HG03460 (cell line): ENCODE data around the gene WNT9B.
"Not testable (repeated sequence)": the region's sequence is repeated elsewhere in the genome, so short reads cannot be mapped to it uniquely, and the experiment has no call there.

Source experiments
- ATAC-seq: cut with Tn5 transposase; IDR thresholded peaks from one replicate; pipeline ENCODE4 v1.9.1; 2021; ENCODE audit not compliant: unreplicated experiment

The WNT9B gene

GRCh38 chr17:46903762-46904672 is 52.6 kb downstream of the WNT9B start:
- ATAC-seq = no peak

DNA sequence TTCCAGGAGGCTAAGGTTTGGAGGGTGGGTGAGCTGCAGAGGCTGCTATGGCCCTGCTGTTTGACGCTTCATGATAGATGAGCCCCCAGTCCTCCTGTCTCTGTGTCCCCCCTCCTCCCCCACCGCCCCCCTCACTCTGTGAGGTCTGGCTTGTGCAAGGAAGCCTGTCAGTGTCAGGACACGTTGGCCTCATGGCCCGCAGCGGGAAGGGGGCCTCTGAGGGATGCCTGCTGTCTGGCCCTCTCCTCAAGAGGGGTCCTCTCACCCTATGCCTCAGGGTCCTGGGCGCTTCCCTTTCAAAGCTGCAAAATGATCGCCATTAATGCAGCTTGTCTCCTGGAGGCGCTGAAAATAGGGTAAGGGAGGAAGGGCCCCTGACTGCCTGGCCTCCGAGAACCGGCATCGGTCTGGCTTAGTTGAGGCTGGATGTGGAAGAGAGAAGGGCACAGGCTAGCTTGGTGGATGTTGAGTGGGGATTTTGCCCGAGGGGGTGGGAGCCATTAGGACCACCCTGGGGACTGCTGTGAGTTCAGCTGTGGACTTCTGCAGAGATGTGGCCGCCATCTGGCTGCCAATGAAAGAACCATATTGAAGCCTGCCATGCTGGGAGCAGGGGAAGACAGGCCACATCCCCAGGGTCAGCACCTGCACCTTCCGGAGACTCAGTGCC is 56.8 kb downstream of the WNT9B start:
- no peak for ATAC-seq

- no peak for ATAC-seq
Measured at GRCh38 chr17:46910179-46910927, 59.0 kb downstream of the WNT9B start.

DNA sequence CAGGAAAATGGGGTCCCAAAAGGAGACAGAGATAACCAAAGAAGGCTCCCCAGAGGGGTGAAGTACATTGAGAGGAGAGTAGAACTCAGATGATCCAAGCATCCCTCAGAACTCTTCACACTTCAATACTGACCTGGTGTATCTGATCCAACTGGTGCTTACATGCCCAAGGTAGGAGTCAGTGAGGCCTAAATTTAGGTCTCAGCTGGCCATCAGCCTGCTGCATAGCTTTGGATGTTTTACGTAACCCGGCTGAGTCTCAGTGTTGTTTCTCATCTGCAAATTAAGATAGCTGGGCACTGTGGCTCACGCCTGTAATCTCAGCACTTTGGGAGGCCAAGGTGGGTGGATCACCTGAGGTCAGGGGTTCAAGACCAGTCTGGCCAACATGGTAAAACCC is 59.9 kb downstream of the WNT9B start:
- no peak for ATAC-seq

DNA sequence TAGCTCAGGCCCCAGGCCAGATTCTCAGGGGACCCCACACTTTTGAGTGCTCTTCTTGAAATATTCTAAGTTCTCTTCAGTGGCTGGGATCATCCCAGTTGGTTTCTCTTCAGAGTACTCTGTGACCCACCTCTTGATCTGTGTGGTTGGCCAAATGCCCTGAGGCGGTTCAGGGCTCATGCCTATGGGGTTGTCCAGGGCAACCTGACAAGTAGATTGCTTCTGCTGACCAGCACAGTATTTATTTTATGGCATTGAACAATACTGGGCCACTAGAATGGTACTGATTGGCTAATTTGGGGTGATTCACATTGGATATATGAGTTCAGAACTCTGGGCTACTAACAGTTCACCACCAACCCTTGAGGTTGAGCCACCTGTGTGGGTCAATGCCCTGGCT is 64.2 kb downstream of the WNT9B start:
- no peak for ATAC-seq

GRCh38 chr17:46916211-46916610 is 64.8 kb downstream of the WNT9B start:
- ATAC-seq = no peak

DNA sequence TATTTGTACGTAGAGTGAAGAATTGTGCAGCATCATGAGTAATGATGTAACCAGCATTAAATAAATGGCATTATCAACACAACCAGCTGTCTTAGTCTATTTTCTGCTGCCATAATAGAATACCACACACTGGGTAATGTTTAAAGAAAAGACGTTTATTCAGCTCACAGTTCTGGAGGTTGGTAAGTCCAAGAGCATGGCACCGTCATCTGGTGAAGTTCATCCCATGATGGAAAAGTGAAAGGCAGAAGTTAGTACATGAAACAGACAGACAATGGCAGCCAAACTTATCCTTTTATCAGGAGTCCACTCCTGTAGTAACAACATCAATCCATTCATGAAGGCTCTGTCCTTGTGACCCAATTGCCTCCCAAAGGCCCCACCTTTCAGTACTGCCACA is 65.2 kb downstream of the WNT9B start:
- no peak for ATAC-seq

GRCh38 chr17:46917041-46917440 is 65.7 kb downstream of the WNT9B start:
- ATAC-seq = no peak

- no peak for ATAC-seq
Measured at GRCh38 chr17:46917516-46917915, 66.1 kb downstream of the WNT9B start.

- ATAC-seq = not testable (repeated sequence)
Measured at GRCh38 chr17:46921962-46922361, 70.6 kb downstream of the WNT9B start.

DNA sequence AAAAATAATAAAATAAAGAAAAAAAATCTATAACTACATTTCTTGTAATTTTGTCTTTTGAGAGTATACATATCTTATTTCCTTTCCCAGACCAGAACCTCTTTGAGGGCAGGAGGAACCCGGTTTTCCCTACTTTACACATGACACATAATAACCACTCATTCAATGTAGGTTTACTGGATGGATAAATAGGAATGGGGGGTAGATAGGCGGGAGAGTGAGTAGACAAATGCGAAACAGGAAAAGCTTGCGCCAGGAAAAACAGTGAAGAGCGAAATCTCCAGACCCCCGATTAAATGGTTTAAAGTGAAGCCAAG is 71.1 kb downstream of the WNT9B start:
- no peak for ATAC-seq

DNA sequence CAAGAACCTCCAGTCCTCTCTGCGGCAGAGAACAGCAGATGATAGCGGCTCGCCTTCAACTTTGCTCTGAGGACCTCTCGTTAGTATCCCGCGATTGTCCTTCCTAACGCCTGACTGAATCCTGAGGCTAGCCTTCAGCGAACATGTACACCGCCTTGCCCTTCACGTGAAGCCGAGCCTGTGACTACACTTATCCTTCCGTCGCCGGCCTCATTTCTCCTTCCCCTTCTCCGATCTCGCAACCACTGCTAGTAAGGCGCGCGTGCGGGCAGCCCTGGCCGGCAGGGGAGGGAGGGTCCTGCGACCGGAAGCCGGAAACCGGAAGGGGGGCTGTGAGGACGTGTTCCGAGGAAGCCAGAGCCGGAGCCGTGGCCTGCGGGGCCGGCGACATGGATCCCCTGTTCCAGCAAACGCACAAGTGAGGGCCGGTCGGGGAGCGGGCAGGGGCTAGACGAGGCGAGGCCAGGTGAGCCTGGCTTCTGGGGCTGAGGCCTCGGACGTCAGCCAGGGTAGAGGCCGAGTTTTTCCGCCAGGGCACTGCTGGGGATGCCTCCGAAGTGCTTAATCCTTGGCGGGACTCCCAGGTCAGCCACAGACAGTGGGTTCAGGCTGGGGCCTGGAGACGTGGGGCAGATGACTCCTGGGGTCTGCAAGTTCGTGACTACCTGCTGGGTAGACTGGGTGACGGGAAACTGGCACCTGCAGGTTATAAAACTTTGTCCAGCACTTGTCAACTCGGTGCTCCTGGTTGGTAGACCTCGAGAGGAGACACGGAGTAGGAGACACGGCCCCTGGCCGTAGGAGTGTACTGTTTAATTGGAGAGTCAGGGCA is 71.6 kb downstream of the WNT9B start, which contains the start of gene GOSR2:
Gene GOSR2 (plus strand): TSS at position 357 of the 832 bp plus-strand sequence. CDS start 33 bp downstream, at position 390.
- ATAC-seq = peak; percentile 83

DNA sequence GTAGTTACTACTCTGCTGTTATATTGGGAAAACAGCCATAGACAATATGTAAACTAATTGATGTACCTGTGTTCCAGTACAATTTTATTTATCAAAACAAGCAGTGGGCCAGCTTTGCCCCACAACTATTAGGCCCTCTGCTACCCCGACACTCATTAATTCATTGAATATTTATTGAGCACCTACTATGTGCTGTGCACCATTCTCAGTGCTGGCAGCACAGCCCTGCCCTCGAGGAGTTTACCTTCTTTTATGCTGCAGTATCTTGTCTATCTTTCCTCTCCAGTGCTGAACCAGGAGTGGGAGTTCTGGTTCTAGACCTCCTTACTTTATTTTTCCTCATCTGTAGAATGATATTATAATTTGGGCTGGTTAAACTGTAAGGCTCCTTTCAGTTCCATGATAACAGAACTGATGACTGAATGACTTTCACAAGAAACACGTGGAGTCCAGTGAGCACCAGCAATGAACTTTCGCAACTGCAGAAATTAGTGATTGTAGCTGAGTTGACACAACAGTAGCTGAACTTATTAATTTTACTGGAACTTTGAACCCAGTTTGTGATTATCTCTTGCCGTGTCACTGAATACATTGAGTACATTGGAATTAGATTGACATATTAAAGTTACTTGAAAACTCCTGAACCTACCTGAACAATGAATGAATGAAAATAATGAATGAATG is 73.9 kb downstream of the WNT9B start:
- ATAC-seq = no peak

- no peak for ATAC-seq
Measured at GRCh38 chr17:46928467-46929261, 77.3 kb downstream of the WNT9B start.

DNA sequence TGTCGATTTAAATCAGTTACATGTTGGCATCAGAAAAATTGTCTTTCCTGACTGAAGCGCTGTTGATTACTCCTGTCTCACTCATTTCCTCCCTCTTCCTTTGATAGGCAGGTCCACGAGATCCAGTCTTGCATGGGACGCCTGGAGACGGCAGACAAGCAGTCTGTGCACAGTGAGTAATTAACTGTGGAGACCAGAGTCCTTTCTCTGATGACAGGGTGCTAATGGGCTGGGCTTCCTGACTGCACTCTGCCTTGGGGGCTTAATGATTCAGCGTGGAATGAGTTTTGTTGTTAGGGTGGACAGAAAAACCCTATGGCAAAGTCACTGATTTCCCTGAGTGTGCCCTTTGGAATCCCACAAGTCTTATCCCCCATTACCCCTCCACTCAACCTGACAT is 78.0 kb downstream of the WNT9B start:
- ATAC-seq = no peak

- ATAC-seq = no peak
Measured at GRCh38 chr17:46930051-46930450, 78.7 kb downstream of the WNT9B start.

DNA sequence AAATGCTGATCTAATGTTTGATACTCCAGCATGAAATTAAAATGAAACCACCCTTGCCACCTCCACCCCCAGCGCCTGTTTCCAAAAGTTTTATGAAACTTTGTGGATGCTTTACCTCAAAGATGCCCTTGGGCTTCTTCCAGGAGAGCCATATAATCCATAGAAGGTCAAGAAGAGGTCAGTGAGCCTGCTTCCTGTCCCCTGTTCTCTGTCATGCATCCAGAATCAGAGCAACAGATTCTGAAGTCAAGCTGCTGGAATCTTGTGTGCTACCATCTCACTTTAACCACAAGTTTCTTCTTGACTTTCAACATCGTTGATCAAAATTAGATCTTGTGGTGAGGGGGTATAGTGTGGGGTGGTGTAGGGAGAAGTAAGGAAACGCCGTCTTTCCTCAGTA is 80.2 kb downstream of the WNT9B start:
- ATAC-seq = no peak

DNA sequence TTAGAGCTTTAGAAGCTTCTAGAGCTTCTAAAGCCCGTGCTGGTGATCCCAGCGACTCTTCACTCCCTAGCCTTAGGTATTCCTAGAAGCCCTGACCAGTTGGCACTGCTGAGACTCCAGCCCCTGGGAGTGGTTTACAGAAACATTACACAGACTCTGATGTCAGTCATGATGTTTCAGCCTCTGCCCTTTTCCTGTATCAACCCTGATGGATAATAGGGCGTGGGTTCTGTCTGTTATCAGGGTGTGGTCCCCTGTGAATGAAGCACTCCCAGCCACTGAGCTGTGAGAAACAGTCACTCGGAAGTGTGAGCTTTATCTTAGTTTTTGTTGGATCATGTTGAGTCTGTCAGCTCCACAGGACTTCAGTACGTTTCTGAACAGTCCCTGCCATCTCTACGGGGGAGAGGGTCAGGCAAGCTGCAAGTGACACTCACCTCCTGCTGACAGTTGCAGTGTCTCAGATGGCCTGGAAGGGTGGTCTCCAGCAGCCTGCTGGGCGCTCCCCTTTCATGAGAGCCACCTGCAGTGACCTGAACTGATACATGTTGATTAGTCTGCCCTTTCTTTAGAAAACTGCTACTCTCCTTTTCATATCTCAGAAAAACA is 84.4 kb downstream of the WNT9B start:
- ATAC-seq = no peak
